ENCODE results near the gene UGT1A1. TPM values are rescaled to one million over a fixed set of nuclear protein-coding genes. Genes with fewer than 3 reads are reported as not detected.

UGT1A1 gene
- total and polyA plus RNA-seq, 12 donors, result 0.08 to 0.52 TPM; not detected in 10

- no peak for DNase-seq
- Histone ChIP-seq H3K27me3 (no peaks in the 10 kb centered on the region), H3K27ac (no peak overlapping the region), H3K4me3 (no peak overlapping the region), H3K9me3 (replicated peaks in 1 of 3) (no peaks in the 10 kb centered on the region), H3K4me1 (replicated peaks in 1 of 2) (no peaks in the 10 kb centered on the region), H3K36me3 (replicated peaks in 1 of 2) (no peaks in the 10 kb centered on the region)
- intact Hi-C loops (cut with DNase I), result no loop called here
- TF ChIP-seq CTCF (IDR thresholded peaks at IDR 0.05) (no peak), POLR2A (IDR thresholded peaks at IDR 0.05) (no peak)
- 85 to 93% (median 87%) methylated on average over 3 to 21 of the region's 21 CpGs for WGBS, 4 donors
Observed at GRCh38 chr2:233822101-233822771, 62.2 kb downstream of the UGT1A1 start.

Other genes with a start within 250 kb of the UGT1A1 start
- gene USP40, start 193.5 kb upstream of the UGT1A1 start, total RNA-seq, result 10 to 100 TPM; 29.9 to 64.7 (median 44.1) TPM
- 10 to 100 TPM; 25.1 to 98.7 (median 85.4) TPM for gene USP40, start 193.5 kb upstream of the UGT1A1 start, polyA plus RNA-seq
- gene UGT1A8, start 142.6 kb upstream of the UGT1A1 start, total RNA-seq, result not detected
- under 1 TPM in 1 of 3 donors, not detected in 2; 0.05 TPM for gene UGT1A8, start 142.6 kb upstream of the UGT1A1 start, polyA plus RNA-seq
- not detected for gene UGT1A10, start 123.8 kb upstream of the UGT1A1 start, total RNA-seq
- not detected for gene UGT1A10, start 123.8 kb upstream of the UGT1A1 start, polyA plus RNA-seq
- gene UGT1A9, start 88.4 kb upstream of the UGT1A1 start, total RNA-seq, result not detected
- gene UGT1A9, start 88.4 kb upstream of the UGT1A1 start, polyA plus RNA-seq, result not detected
- gene UGT1A7, start 78.4 kb upstream of the UGT1A1 start, total RNA-seq, result 10 to 100 TPM in 1 of 9 donors, 1 to 10 TPM in 1, under 1 TPM in 5, not detected in 2; 0.11 to 10.1 (median 0.94) TPM
- gene UGT1A7, start 78.4 kb upstream of the UGT1A1 start, polyA plus RNA-seq, result under 1 TPM in 2 of 3 donors, not detected in 1; 0.33 to 0.74 TPM
- not detected for gene UGT1A6, start 67.4 kb upstream of the UGT1A1 start, total RNA-seq
- under 1 TPM in 1 of 3 donors, not detected in 2; 0.16 TPM for gene UGT1A6, start 67.4 kb upstream of the UGT1A1 start, polyA plus RNA-seq
- gene UGT1A5, start 47.4 kb upstream of the UGT1A1 start, total RNA-seq, result under 1 TPM in 1 of 9 donors, not detected in 8; 0.43 TPM
- gene UGT1A5, start 47.4 kb upstream of the UGT1A1 start, polyA plus RNA-seq, result not detected
- under 1 TPM in 1 of 9 donors, not detected in 8; 0.36 TPM for gene UGT1A4, start 41.5 kb upstream of the UGT1A1 start, total RNA-seq
- gene UGT1A4, start 41.5 kb upstream of the UGT1A1 start, polyA plus RNA-seq, result not detected
- gene UGT1A3, start 31.2 kb upstream of the UGT1A1 start, total RNA-seq, result not detected
- gene UGT1A3, start 31.2 kb upstream of the UGT1A1 start, polyA plus RNA-seq, result not detected
- not detected for gene MROH2A, start 18.1 kb downstream of the UGT1A1 start, total RNA-seq
- gene MROH2A, start 18.1 kb downstream of the UGT1A1 start, polyA plus RNA-seq, result under 1 TPM in 1 of 3 donors, not detected in 2; 0.13 TPM
- gene HJURP, start 94.3 kb downstream of the UGT1A1 start, total RNA-seq, result 1 to 10 TPM in 7 of 9 donors, under 1 TPM in 2; 0.28 to 7.5 (median 1.8) TPM
- gene HJURP, start 94.3 kb downstream of the UGT1A1 start, polyA plus RNA-seq, result 1 to 10 TPM in 1 of 3 donors, under 1 TPM in 2; 0.61 to 2.2 (median 0.72) TPM
- not detected for gene TRPM8, start 157.1 kb downstream of the UGT1A1 start, total RNA-seq
- gene TRPM8, start 157.1 kb downstream of the UGT1A1 start, polyA plus RNA-seq, result not detected

Measured in adrenal gland (tissue), 12 donors.